KOPT-K1 (cell line): ENCODE results near the gene DGKE.

Source experiments
- H3K27ac ChIP-seq: fragments of 200-600 bp; sonication (generic); 2 replicates; pipeline ENCODE4 v1.5.1; 2016; ENCODE audit warnings: antibody characterized with exemption, mild to moderate bottlenecking, low read depth, low read length; ENCODE audit not compliant: poor library complexity, severe bottlenecking
- H3K36me3 ChIP-seq: fragments of 200-600 bp; sonication (generic); 2 replicates; pipeline ENCODE4 v1.5.1; 2017; ENCODE audit warnings: antibody characterized with exemption, mild to moderate bottlenecking, low read length, moderate library complexity; ENCODE audit not compliant: insufficient read depth
- H3K9me3 ChIP-seq: fragments of 200-600 bp; sonication (generic); 2 replicates; pipeline ENCODE4 v1.5.1; 2017; ENCODE audit warnings: antibody characterized with exemption, low read length, mild to moderate bottlenecking; ENCODE audit not compliant: insufficient read depth, poor library complexity, severe bottlenecking

The DGKE gene

DNA sequence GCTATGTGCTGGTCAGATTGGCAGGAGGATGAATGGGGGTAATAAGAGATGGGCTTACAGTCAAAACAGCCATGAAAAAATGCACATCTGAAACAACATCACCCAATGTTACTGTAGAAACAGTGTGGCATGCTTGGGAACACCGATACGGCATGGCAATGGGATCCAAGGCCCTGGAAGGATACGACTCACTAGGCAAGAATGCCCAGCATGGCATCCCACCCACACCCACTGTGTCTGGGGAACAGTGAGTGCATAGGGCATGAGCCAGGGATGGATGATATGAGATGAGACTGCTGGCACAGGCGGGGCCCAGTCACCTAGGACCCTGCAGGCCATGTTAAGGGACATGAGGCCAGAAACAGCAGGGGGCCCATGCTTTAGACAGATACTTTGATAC, 68.4 kb downstream of the DGKE start:
- no peaks in the 10 kb centered on the region for H3K9me3 ChIP-seq
- H3K27ac ChIP-seq, result no peak overlapping the region
- H3K36me3 ChIP-seq, result peaks cover 100% of the 10 kb centered on the region

DNA sequence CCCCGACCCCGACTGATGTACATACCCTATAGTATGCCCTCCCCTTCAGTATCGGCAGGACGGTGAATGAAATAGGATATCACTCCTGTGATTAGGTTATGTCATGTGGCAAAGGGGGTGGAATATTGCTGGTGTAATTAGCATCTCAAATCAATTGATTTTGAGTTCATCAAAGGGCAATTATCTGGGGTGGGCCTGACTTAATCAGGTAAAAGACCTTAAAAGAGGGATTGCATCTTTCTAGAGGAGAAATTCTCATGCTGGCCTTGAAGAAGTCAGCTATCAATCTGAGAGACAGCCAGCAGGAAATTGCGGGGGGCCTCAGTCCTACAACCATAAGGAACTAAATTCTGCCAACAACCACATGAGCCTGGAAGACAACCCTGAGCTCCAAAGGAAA, 69.6 kb downstream of the DGKE start:
- Histone ChIP-seq H3K36me3 (peaks cover 100% of the 10 kb centered on the region), H3K9me3 (no peaks in the 10 kb centered on the region), H3K27ac (no peak overlapping the region)

DNA sequence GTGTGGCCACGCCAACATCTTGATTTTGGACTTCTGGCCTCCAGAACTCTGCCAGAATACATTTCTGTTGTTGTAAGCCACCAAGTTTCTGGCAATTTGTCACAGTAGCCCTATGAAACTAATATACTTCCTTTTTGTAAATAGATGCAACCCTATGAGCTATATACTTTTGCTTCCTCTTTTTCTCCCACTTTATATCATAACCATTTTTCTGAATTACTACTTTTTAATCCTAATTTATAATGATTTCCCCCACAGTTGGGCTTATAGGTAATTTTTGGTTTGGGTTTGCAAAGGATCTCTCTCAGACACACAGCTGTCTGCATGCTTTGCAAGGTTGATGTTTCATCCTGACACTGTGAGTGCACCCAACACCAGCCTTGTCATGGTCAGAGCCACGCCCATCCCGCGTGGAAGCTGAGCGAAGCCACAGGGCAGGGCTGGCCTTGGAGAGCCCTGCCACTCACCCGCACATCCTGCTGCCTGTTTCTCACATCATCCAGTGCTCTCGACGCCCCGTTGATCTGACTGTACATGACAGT, 74.1 kb downstream of the DGKE start:
- peaks cover 88% of the 10 kb centered on the region for H3K36me3 ChIP-seq
- no peak overlapping the region for H3K27ac ChIP-seq
- no peaks in the 10 kb centered on the region for H3K9me3 ChIP-seq

DNA sequence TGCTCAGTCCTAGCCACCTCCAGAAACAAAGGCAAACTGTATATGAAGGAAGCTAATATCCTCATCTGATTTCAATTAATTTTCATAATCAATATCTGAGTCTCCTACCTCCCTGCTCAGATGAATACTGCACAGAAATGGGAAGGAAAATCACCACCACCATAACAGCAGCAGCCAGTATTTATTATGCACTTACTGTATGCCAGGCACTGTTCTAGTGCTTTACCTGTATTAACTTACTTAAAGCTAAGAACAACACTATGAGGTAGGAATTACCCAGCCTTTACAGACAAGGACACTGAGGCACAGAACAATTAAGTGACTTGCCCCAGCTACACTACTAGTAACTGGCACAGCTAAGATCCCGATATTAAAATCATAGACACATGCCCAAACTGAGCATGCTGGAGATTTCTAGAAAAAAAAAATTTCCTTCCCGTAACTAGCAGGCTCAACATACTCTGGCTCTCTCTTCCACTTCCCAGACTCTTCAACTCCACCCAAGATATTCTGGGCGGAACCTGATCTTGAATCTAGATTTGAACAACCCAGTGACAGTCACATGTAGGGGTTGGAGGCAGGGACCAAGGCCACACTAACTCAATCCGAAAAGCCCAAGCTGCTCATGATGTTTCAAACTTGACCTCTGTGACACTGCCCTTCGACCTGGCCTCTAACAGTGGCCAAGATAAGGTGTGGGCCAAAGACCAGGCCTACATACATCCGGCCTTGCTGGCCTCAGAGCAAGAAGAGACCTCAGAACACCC, 76.0 kb downstream of the DGKE start:
- H3K9me3 ChIP-seq, result no peaks in the 10 kb centered on the region
- H3K36me3 ChIP-seq, result peaks cover 70% of the 10 kb centered on the region
- H3K27ac ChIP-seq, result no peak overlapping the region

DNA sequence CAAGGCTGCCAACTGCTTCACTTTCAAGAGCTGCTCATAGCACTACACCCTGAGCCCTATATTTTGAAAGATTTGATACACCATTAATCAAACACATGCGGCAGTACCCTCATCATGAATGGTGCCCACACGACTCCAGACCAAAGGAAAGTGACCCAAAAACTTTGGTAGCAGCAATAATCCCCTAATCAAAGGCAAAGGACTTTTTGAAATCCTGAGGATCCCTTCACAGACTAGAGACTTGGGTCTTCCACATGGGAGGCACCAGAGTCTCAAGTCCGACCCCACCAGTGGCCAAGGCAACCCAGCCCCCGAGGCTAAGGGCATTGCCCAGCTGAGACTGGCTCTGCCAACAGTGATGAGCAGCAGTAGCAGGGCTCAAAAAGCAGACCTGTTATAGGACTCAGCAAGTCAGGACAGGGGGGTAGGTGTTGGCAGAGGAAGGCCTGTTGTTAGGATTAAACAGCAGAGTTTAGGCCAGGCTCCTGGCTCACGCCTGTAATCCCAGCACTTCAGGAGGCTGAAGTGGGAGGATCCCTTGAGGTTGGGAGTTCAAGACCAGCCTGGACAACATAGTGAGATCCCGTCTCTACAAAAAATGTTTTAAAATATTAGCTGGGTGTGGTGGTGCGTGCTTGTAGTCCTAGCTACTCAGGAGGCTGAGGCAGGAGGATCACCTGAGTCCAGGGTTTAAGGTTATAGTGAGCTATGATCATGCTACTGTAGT, 76.7 kb downstream of the DGKE start:
- H3K36me3 ChIP-seq, result peaks cover 62% of the 10 kb centered on the region
- no peak overlapping the region for H3K27ac ChIP-seq
- H3K9me3 ChIP-seq, result no peaks in the 10 kb centered on the region

DNA sequence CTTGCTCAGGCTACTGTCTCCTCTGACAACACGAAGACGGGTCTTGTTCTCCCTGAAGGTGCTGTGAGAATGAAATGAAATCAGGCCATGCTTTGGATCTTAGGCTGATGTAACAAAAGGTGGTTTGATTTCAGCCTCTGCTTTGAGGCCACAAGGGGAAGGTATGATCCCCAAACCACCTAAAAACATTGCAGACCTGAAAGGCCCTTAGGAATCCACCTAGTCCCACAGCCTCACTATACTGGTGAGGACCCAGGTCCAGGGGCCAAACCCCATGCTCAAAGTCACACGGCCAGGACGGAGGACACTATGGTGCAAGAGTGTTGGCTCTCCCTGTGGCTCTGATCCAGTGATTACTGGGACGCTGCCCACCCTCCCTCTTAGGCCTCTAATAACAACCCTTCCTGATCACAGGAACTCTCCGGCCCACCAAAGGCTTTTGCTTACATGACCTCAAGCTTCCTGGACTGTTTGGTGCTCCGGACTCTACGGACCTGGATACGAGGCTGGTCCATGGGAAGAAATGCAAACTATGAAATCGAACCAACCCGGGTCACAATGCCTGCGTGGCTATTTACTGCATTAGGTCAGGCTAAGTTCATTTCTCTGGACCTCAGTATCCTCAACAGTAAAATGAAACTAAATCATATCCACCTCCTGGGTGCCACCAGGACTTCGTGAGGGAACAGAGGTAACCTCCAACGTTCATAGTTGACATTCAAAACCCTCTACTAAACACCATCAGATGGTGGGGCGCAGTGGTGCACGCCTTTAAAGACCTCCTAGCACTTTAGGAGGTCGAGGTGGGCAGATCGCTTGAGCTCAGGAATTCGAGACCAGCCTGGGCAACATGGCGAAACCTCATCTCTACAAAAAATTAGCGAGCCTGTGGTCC, 78.4 kb downstream of the DGKE start:
- Histone ChIP-seq H3K36me3 (peaks cover 45% of the 10 kb centered on the region), H3K27ac (peak overlapping the region; percentile 88), H3K9me3 (peaks cover 4% of the 10 kb centered on the region)

DNA sequence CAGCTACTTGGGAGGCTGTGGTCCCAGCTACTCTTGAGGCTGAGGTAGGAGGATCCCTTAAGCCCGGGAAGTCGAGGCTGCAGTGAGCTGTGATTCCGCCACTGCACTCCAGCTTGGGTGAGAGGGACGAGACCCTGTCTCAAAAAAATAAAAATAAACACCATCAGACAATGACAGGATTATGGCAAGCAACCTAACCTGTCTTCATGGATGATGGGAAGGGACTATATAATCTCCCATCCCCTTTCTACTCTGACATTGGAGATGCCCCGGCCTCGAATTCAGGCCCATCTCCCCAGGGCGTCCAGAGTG, 79.0 kb downstream of the DGKE start:
- Histone ChIP-seq H3K36me3 (peaks cover 39% of the 10 kb centered on the region), H3K9me3 (peaks cover 10% of the 10 kb centered on the region), H3K27ac (peak overlapping the region; percentile 88)

DNA sequence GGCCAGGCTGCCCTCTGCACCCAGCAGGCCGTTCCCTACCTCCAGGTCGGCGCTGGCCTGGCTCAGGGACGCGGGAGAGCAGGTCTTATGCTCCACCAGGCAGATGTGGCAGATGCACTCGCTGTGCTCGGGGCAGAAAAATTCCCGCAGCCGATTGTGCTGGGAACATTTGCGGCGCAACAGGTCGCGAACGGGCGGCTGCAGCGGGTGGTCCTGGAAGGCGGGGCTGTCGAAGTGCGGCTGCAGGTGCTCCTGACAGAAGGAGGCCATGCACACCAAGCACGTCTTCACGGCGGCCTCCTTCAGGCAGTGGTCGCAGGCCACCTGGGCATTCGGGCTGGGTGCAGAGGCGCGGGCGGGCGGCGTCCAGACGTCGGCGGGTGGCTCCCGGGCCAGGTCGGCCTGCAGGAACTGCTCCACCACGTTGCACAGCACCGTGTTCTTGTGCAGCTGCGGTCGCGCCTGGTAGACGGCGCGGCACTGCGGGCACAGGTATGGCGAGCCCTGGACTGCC, 79.5 kb downstream of the DGKE start:
- peaks cover 11% of the 10 kb centered on the region for H3K9me3 ChIP-seq
- H3K27ac ChIP-seq, result peak overlapping the region; percentile 88
- peaks cover 35% of the 10 kb centered on the region for H3K36me3 ChIP-seq

DNA sequence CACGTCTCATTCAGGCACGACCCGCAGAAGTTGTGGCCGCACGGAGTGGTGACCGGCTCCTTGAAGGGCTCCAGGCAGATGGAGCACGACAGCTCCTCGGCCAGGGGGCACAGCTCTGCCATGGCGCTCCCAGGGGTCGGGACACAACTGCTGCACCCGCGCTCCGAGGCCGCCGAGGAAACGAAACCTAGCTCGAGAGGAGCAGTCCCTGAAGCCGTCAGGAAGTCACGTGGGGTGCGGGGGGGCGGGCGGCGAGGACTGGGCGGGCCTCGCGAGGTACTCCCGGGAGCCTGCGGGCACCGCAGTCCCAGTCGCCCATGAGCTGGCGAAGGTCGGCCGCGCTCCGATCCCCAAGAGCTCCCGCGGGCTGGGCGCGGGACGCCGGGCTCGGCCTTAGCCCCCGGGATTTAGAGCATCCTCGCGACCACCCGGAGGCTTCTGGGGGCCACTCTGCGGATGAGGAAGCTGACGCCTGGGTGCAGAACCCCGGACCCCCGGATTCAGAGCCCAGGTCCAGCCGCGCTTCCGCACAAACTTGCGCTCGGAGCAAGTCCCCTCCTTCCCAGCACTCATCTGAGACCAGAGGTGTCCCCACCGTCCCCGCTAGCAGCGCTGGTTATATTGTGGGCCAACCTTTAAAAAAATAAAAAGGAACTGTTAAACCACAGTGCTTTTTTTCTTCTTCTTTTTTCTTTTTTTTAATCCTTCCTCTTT, 80.1 kb downstream of the DGKE start, which contains the start of gene TRIM25:
Gene TRIM25 (minus strand): TSS at position 183 of the 714 bp plus-strand sequence. CDS start 61 bp downstream, at position 122.
- peaks cover 11% of the 10 kb centered on the region for H3K9me3 ChIP-seq
- H3K36me3 ChIP-seq, result peaks cover 29% of the 10 kb centered on the region
- H3K27ac ChIP-seq, result peak within 1 kb of the TSS; percentile 88

DNA sequence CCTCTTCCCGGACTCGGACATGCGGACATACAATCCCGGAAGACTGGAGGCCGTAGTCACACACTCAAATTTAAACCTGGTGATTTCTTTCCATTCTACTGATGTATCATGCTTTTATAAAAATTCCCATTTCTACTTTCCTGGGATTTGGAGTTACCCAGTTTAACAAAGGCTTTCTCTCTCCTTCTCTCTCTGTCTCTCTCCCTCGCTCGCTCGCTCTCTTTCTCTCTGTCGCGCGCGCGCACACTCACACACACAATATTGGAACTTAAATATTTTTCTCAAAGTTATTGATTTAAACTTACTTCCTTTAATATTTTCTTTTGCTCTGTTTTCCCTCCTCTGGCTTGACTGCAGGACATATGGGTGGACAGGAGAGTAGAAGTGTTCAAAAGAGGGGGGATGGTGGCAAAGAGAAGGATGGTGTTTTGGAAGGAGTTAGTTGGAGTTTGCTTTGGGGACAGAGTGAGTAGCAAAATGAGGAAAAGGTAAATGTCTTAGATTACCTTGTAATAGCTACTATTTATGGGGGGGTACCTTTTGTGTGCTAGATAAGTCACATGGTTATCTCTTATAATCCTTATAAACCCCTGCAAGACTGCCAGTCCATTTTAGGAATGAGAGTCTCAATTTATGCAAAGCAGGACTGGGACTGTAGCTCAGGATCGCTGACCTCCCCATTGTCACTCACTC, 80.8 kb downstream of the DGKE start:
- Histone ChIP-seq H3K36me3 (peaks cover 23% of the 10 kb centered on the region), H3K27ac (peak overlapping the region; percentile 88), H3K9me3 (peaks cover 11% of the 10 kb centered on the region)

DNA sequence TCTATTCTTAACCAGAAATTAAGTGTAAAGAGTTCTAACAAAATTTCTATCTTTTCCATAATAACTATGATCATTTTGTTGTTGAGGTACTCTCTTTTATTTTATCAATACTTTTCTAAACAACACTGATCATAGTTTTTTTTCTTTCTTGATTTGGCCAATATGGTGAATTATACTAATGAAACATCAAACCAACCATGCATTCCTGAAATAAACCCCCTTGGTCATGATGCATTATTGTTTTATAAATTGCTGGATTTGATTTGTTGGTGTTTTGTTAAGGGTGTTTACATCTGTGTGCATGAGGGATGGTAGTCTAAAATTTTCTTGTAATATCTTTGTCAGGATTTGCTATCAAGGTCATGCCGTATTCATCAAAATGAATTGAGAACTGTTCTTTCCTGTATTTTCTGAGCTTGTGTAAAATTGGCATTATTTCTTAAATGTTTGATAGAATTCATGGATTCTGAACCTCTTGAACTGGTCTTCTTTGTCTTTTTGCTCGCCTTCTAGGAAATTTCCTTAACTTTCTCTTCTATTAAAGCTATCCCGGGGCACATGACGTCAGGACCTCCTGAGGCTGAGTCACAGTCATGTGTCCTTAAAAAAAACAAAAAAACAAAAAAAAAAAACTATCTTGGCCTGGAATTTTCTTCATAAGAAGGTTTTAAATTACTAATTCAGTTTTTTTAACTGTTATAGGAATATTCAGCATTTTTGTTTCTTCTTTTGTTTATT, 83.8 kb downstream of the DGKE start:
- H3K9me3 ChIP-seq, result peaks cover 11% of the 10 kb centered on the region
- H3K27ac ChIP-seq, result no peak overlapping the region
- H3K36me3 ChIP-seq, result no peaks in the 10 kb centered on the region

DNA sequence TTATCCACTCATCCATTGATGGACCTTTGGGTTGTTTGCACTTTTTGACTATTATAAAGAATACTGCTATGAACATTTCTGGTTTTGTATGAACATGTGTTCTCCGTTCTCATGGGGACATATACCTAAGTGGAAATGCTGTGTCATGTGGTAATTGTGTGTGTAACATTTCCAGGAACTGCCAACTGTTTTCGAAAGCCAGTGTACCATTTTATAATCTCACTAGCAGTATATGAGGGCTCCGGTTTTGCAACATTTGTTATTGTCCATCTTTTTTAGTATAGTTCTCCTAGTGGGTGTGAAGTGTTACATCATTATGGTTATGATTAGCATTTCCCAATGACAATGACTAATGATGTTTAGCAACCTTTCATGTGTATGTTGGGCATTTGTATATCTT, 85.0 kb downstream of the DGKE start:
- H3K9me3 ChIP-seq, result peaks cover 11% of the 10 kb centered on the region
- H3K36me3 ChIP-seq, result no peaks in the 10 kb centered on the region
- H3K27ac ChIP-seq, result no peak overlapping the region
